K562 (cell line): ENCODE measurements around the gene OR9Q1. TPM values are rescaled to one million over a fixed set of nuclear protein-coding genes. Genes with fewer than 3 reads are reported as not detected.

Source experiments
- ATAC-seq: fragments of 200-7000 bp; cut with Tn5 transposase; 3 replicates; pipeline ENCODE4 v1.9.1; 2020; ENCODE audit warnings: moderate library complexity
- BruUV-seq: library from RNA; stranded (reverse); fragments of 400-500 nt; replicated peaks from 2 replicates; lab custom pipeline; 2021; lab: Mats Ljungman, UMichigan
- CTCF ChIA-PET: fragments of 300-600 bp; formaldehyde crosslinking; extraction: SDS; loops from one replicate; lab custom pipeline; 2021; ENCODE audit warnings: low intra/inter-chr PET ratio; lab: Yijun Ruan, JAX
- POLR2A ChIA-PET: fragments of 300-600, 350-650 bp; sonication (Branson Sonifier 250); formaldehyde crosslinking; extraction: SDS; loops from one replicate; lab custom pipeline; 2021; ENCODE audit warnings: antibody characterized with exemption, inconsistent platforms; lab: Yijun Ruan, JAX
- DNase-seq, 4 experiments: peaks; one replicate each; pipeline versions ENCODE4 v3.0.0 to v3.0.0-alpha.2; 2011 to 2018; ENCODE audit warnings: low spot score in 3 of 4, mixed read lengths in 3 of 4; ENCODE audit errors: extremely low read depth in 1 of 4
- FAIRE-seq: peaks from 2 replicates; lab custom pipeline; 2011; peaks lifted over from hg19 to GRCh38; lab: Jason Lieb, UNC
- H2AFZ ChIP-seq: 2 replicates; pipeline ENCODE4 v1.6.0; 2011; ENCODE audit warnings: low read depth, low read length, control low read depth, inconsistent platforms
- H3K27ac ChIP-seq: fragments of 200-600 bp; 3 replicates; pipeline ENCODE4 v1.8.0; 2011; ENCODE audit warnings: low read depth, mild to moderate bottlenecking, control low read depth, inconsistent platforms, low read length, moderate library complexity, mixed read lengths; ENCODE audit errors: extremely low read depth
- H3K27me3 ChIP-seq, 2 experiments: fragments of 300-600 bp in 1 of 2; 2 replicates in 1 of 2; 3 replicates in 1 of 2; pipeline versions ENCODE4 v1.6.0 to v1.8.0; 2011; ENCODE audit warnings: inconsistent platforms in 2 of 2, low read length in 2 of 2, mild to moderate bottlenecking in 1 of 2, mixed read lengths in 1 of 2, moderate library complexity in 1 of 2; ENCODE audit not compliant: control insufficient read depth in 2 of 2, insufficient read depth in 2 of 2
- H3K36me3 ChIP-seq: fragments of 300-600 bp; 3 replicates; pipeline ENCODE4 v1.8.0; 2011; ENCODE audit warnings: mild to moderate bottlenecking, low read length, inconsistent platforms; ENCODE audit not compliant: control insufficient read depth, insufficient read depth
- H3K4me1 ChIP-seq, 2 experiments: fragments of 200-600 bp in 1 of 2; replicated peaks in 1 of 2; 2 replicates in 1 of 2; 3 replicates in 1 of 2; pipeline versions ENCODE4 v1.5.1 to v1.8.0; 2011; ENCODE audit warnings: inconsistent platforms in 2 of 2, low read length in 2 of 2, mild to moderate bottlenecking in 1 of 2, mixed read lengths in 1 of 2, moderate library complexity in 1 of 2; ENCODE audit not compliant: control insufficient read depth in 2 of 2, insufficient read depth in 2 of 2
- H3K4me2 ChIP-seq: 2 replicates; pipeline ENCODE4 v1.6.1; 2011; ENCODE audit warnings: low read length, control low read depth, inconsistent platforms, mixed read lengths; ENCODE audit not compliant: insufficient read depth
- H3K4me3 ChIP-seq: fragments of 200-600 bp; sonication (generic), shearing (Covaris generic); 2 replicates; pipeline ENCODE4 v1.5.1; 2016; ENCODE audit warnings: control low read depth, inconsistent platforms
- H3K79me2 ChIP-seq: fragments of 200-600 bp; 3 replicates; pipeline ENCODE4 v1.8.0; 2011; ENCODE audit warnings: low read length, inconsistent platforms; ENCODE audit not compliant: control insufficient read depth, insufficient read depth
- H3K9ac ChIP-seq, 2 experiments: 2 replicates each; pipeline versions ENCODE4 v1.6.0 to v1.6.1; 2011; ENCODE audit warnings: low read depth in 2 of 2, low read length in 2 of 2, control low read depth in 1 of 2, inconsistent platforms in 1 of 2, mild to moderate bottlenecking in 1 of 2, mixed read lengths in 1 of 2; ENCODE audit not compliant: insufficient read depth in 1 of 2
- H3K9me1 ChIP-seq: one replicate; pipeline ENCODE4 v1.6.0; 2011; ENCODE audit warnings: inconsistent platforms, mild to moderate bottlenecking, low read length, moderate library complexity; ENCODE audit not compliant: control insufficient read depth, insufficient read depth
- H3K9me3 ChIP-seq: replicated peaks from 2 replicates; pipeline ENCODE4 v1.5.1; 2011; ENCODE audit warnings: low read depth, low read length, inconsistent platforms; ENCODE audit not compliant: control insufficient read depth, insufficient read depth
- H4K20me1 ChIP-seq: replicated peaks from 2 replicates; pipeline ENCODE4 v1.6.1; 2011; ENCODE audit warnings: low read length, inconsistent platforms, mixed read lengths; ENCODE audit not compliant: control insufficient read depth, insufficient read depth
- ETV5 ChIP-seq: sonication (generic); formaldehyde crosslinking; IDR thresholded peaks from 2 replicates; pipeline ENCODE4 v1.4.0; 2020; ENCODE audit warnings: low read depth, mild to moderate bottlenecking, missing genetic modification reagents
- NFRKB ChIP-seq: fragments of 450-650 bp; IDR thresholded peaks from 2 replicates; pipeline ENCODE4 v1.6.1; 2016; ENCODE audit warnings: low read depth
- PYGO2 ChIP-seq: fragments of 450-650 bp; IDR thresholded peaks from 2 replicates; pipeline ENCODE4 v1.6.1; 2016; ENCODE audit warnings: mild to moderate bottlenecking, missing genetic modification characterization, moderate library complexity, missing compliant biosample characterization
- ZC3H11A ChIP-seq: IDR thresholded peaks from 2 replicates; pipeline ENCODE4 v1.6.1; 2012; ENCODE audit warnings: low read depth, low read length, improper control_type of control experiment
- ZNF431 ChIP-seq: sonication (generic); formaldehyde crosslinking; IDR thresholded peaks from 2 replicates; pipeline ENCODE4 v1.8.0; 2022; ENCODE audit warnings: mild to moderate bottlenecking, missing genetic modification reagents
- WGBS: fragments of 100-300 bp; shearing (Covaris generic); methylation state at CpG from one replicate; pipeline ENCODE4 v1.1.6; 2016; ENCODE audit warnings: low coverage, mixed read lengths; ENCODE audit not compliant: insufficient coverage; ENCODE audit errors: missing lambda C conversion rate; 5-methylcytosine and 5-hydroxymethylcytosine counted together
- in situ Hi-C: fragments of 300-500 bp; cut with MboI; formaldehyde crosslinking; loops from 4 replicates; pipeline ENCODE4 v1.15.0; 2018; ENCODE audit warnings: inconsistent platforms, mixed read lengths
- intact Hi-C: fragments of 100-400 bp; cut with micrococcal nuclease; formaldehyde crosslinking; loops from 2 replicates; pipeline ENCODE4 v1.14.2; 2022
- polyA plus RNA-seq, 8 experiments: library from polyadenylated mRNA; depleted of rRNA in 4 of 8; stranded (reverse) in 5 of 8; unstranded in 3 of 8; fragments of >200 nt; fragmentation: Nextera tagmentation in 2 of 8; fragmentation: Illumina TruSeq in 1 of 8; extraction: Ambion mirVana in 2 of 8; extraction: Trizol in 1 of 8; gene quantifications; 2 replicates each; pipeline versions ENCODE4 v1.2.1 to v1.2.3, GENCODE V29; 2011 to 2014; ENCODE audit warnings: inconsistent platforms in 1 of 8, missing spikeins in 1 of 8
- total RNA-seq, 7 experiments: library from RNA; depleted of rRNA in 6 of 7; stranded (reverse); fragments of >200 nt in 6 of 7; fragmentation: Illumina TruSeq in 2 of 7; extraction: Trizol in 2 of 7; gene quantifications; 2 replicates each; pipeline versions ENCODE4 v1.2.1 to v1.2.3, GENCODE V29; 2011 to 2021; ENCODE audit warnings: low replicate concordance in 1 of 7
- TF ChIP-seq, protein P1 (sequence below): sonication (generic); formaldehyde crosslinking; IDR thresholded peaks from 2 replicates; pipeline ENCODE4 v1.8.1; 2023; ENCODE audit warnings: mild to moderate bottlenecking, missing genetic modification reagents

OR9Q1 gene
- total and polyA plus RNA-seq, 9 of the 15 experiments (the other 6 are each of a cell fraction or from before 2014, with no cell fraction given), result not detected

GRCh38 chr11:58043379-58043778 lies 19.7 kb downstream of the OR9Q1 start:
- no peak overlapping the region for H3K4me2 ChIP-seq
- in situ Hi-C loops, result no loop called here
- no peaks in the 10 kb centered on the region for H4K20me1 ChIP-seq
- no peaks in the 10 kb centered on the region for H3K36me3 ChIP-seq
- no peak overlapping the region for H3K9ac ChIP-seq
- WGBS, result 0% methylated on average over 2 of the region's 2 CpGs
- DNase-seq (no peak), FAIRE-seq (no peak), ATAC-seq (no peak)
- no peaks in the 10 kb centered on the region for H3K9me3 ChIP-seq
- H2AFZ ChIP-seq, result no peak overlapping the region
- ChIA-PET CTCF (no interaction called here), POLR2A (no interaction called here)
- H3K4me3 ChIP-seq, result no peak overlapping the region
- H3K27ac ChIP-seq, result no peak overlapping the region
- H3K27me3 ChIP-seq, result no peaks in the 10 kb centered on the region
- TF ChIP-seq, protein P1, sequence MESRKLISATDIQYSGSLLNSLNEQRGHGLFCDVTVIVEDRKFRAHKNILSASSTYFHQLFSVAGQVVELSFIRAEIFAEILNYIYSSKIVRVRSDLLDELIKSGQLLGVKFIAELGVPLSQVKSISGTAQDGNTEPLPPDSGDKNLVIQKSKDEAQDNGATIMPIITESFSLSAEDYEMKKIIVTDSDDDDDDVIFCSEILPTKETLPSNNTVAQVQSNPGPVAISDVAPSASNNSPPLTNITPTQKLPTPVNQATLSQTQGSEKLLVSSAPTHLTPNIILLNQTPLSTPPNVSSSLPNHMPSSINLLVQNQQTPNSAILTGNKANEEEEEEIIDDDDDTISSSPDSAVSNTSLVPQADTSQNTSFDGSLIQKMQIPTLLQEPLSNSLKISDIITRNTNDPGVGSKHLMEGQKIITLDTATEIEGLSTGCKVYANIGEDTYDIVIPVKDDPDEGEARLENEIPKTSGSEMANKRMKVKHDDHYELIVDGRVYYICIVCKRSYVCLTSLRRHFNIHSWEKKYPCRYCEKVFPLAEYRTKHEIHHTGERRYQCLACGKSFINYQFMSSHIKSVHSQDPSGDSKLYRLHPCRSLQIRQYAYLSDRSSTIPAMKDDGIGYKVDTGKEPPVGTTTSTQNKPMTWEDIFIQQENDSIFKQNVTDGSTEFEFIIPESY (CRISPR knock-in tag), result no peak
- TF ChIP-seq NFRKB (no peak), PYGO2 (tag) (no peak), ETV5 (CRISPR knock-in tag) (no peak), ZC3H11A (no peak), ZNF431 (CRISPR knock-in tag) (no peak)
- no peaks in the 10 kb centered on the region for H3K9me1 ChIP-seq
- no peaks in the 10 kb centered on the region for H3K79me2 ChIP-seq
- no peaks in the 10 kb centered on the region for H3K4me1 ChIP-seq
- BruUV-seq, result no TSS peak
- intact Hi-C loops, result no loop called here
